Measurements from ENCODE around the gene ARIH2. TPM values are rescaled to one million over a fixed set of nuclear protein-coding genes. Genes with fewer than 3 reads are reported as not detected.

ARIH2 gene
- total RNA-seq, 4 donors from 2014 or later: 92.2 to 143 (median 123) TPM

GRCh38 chr3:49013113-49013737, 94.6 kb downstream of the ARIH2 start:
- 67 to 71% methylated on average over 6 to 8 of the region's 19 CpGs for WGBS, 2 donors (ENCODE audit: low coverage in 1 of 2)
- Histone ChIP-seq H3K36me3 (peaks cover 0 to 67% of the 10 kb centered on the region in 2 donors), H3K4me3 (no peak overlapping the region), H3K27ac (peak overlapping the region in 1 of 4 donors; percentile 10), H3K4me1 (peaks cover 0 to 67% (median 14%) of the 10 kb centered on the region in 3 donors), H3K9me3 (no peaks in the 10 kb centered on the region), H3K27me3 (no peaks in the 10 kb centered on the region)
- no peak for TF ChIP-seq EP300 (IDR thresholded peaks at IDR 0.05)
- TF ChIP-seq POLR2A (IDR thresholded peaks at IDR 0.05): no peak
- TF ChIP-seq POLR2AphosphoS5 (IDR thresholded peaks at IDR 0.05): no peak
- TF ChIP-seq CTCF (IDR thresholded peaks at IDR 0.05): no peak
- ATAC-seq: no peak

GRCh38 chr3:49013738-49014660, 95.4 kb downstream of the ARIH2 start:
- Histone ChIP-seq H3K27ac (no peak overlapping the region), H3K4me3 (no peak overlapping the region), H3K4me1 (peaks cover 0 to 64% (median 11%) of the 10 kb centered on the region in 3 donors), H3K27me3 (no peaks in the 10 kb centered on the region), H3K36me3 (peaks cover 0 to 67% of the 10 kb centered on the region in 2 donors), H3K9me3 (no peaks in the 10 kb centered on the region)
- no peak for ATAC-seq
- TF ChIP-seq CTCF (IDR thresholded peaks at IDR 0.05): peak in 3 of 4 experiments; percentile 43 to 61 (median 46)
- TF ChIP-seq POLR2AphosphoS5 (IDR thresholded peaks at IDR 0.05): no peak
- no peak for TF ChIP-seq POLR2A (IDR thresholded peaks at IDR 0.05)
- WGBS, 2 donors (ENCODE audit: low coverage in 1 of 2): 90 to 93% methylated on average over 5 to 6 of the region's 24 CpGs

GRCh38 chr3:49015072-49015471, 96.4 kb downstream of the ARIH2 start:
- H3K36me3 ChIP-seq: peaks cover 0 to 58% of the 10 kb centered on the region in 2 donors
- no peak for ATAC-seq
- WGBS, 2 donors (ENCODE audit: low coverage in 1 of 2): 60% methylated on average over 1 of the region's 8 CpGs; no CpG with 5 or more reads in 1 of the 2 donors
- H3K27ac ChIP-seq: no peak overlapping the region
- TF ChIP-seq EP300 (IDR thresholded peaks at IDR 0.05) (no peak), POLR2A (IDR thresholded peaks at IDR 0.05) (no peak), POLR2AphosphoS5 (IDR thresholded peaks at IDR 0.05) (no peak), CTCF (IDR thresholded peaks at IDR 0.05) (no peak)
- H3K27me3 ChIP-seq: no peaks in the 10 kb centered on the region
- H3K4me3 ChIP-seq: no peak overlapping the region
- H3K9me3 ChIP-seq: no peaks in the 10 kb centered on the region
- peaks cover 0 to 64% (median 16%) of the 10 kb centered on the region in 3 donors for H3K4me1 ChIP-seq

DNA sequence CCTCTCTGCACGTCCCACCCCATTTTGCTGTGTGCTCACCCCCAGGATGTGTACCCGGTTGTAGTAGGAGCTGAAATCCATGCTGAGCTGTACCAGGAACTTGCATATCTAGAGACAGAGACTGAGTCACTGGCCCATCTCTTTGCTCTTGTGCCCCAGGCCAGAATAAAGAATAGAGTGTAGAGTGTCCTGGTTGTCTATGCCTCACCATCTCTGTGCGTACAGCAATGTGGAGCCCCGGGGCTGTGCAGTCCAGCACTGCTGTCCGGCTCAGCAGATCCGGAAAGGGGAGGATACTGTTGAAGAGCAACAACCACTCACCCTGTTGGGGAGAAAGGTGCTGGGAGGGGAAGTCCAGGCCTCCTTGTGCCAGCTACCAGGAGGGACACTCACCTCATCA, 97.1 kb downstream of the ARIH2 start:
- H3K9me3 ChIP-seq: no peaks in the 10 kb centered on the region
- H3K4me1 ChIP-seq: peaks cover 0 to 65% (median 22%) of the 10 kb centered on the region in 3 donors
- H3K4me3 ChIP-seq: no peak overlapping the region
- TF ChIP-seq POLR2AphosphoS5 (IDR thresholded peaks at IDR 0.05) (no peak), EP300 (IDR thresholded peaks at IDR 0.05) (no peak), POLR2A (IDR thresholded peaks at IDR 0.05) (no peak), CTCF (IDR thresholded peaks at IDR 0.05) (no peak)
- no peak overlapping the region for H3K27ac ChIP-seq
- H3K36me3 ChIP-seq: peaks cover 0 to 58% of the 10 kb centered on the region in 2 donors
- 20 to 70% methylated on average over 1 to 2 of the region's 6 CpGs for WGBS, 2 donors (ENCODE audit: low coverage in 1 of 2)
- no peaks in the 10 kb centered on the region for H3K27me3 ChIP-seq
- no peak for ATAC-seq
